GM18511 (cell line): Measurements from ENCODE around the gene RNLS.
"Not testable (repeated sequence)": the region's sequence is repeated elsewhere in the genome, so short reads cannot be mapped to it uniquely, and the experiment has no call there.

Experiments
- ATAC-seq: cut with Tn5 transposase; IDR thresholded peaks from one replicate; pipeline ENCODE4 v1.9.1; 2021; ENCODE audit warnings: mild to moderate bottlenecking, moderate library complexity; ENCODE audit not compliant: unreplicated experiment

RNLS gene

DNA sequence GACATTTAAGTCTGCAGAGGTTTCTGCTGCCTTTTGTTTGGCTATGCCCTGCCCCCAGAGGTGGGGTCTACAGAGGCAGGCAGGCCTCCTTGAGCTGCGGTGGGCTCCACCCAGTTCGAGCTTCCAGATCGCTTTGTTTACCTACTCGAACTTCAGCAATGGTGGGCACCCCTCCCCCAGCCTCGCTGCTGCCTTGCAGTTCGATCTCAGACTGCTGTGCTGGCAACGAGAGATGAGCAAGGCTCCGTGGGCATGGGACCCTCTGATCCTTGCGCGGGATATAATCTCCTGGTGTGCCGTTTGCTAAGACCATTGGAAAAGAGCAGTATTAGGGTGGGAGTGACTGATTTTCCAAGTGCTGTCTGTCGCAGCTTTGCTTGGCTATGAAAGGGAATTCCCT lies 227.4 kb downstream of the RNLS start:
- not testable (repeated sequence) for ATAC-seq

DNA sequence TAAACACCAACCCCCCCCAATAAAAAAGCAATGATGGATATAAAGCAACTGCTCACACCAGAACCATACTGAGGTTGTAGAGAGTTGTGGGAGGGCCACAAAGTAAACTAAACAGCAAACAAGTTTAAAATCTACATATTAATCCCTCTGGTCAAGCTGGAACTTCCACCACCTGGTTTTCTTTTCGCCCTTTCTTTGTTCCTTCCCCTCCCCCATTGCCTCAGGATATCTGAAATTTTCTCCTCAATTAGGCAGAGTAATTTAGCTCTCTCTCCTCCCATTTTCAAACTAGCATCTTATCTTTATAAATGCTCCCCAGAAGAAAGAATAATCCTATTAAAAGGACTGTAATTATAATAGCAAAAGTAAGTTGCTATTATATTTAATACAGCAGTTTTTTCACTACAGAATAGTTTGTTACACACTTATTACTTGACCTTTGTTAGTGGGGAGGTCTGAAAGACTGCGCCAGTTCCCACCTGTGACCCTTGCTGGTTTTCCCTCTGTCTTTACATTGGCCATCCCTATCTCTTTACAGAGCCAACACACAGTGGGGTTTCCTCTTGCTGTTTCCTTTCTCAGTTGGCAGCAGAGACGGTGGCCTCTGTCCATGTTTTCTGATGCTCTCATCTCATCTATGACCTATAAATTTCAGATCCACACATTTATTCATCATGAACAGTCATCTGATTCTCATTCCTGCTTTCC lies 235.4 kb downstream of the RNLS start:
- ATAC-seq: no peak

- ATAC-seq: no peak
Observed at GRCh38 chr10:88347022-88347421, 236.1 kb downstream of the RNLS start.

DNA sequence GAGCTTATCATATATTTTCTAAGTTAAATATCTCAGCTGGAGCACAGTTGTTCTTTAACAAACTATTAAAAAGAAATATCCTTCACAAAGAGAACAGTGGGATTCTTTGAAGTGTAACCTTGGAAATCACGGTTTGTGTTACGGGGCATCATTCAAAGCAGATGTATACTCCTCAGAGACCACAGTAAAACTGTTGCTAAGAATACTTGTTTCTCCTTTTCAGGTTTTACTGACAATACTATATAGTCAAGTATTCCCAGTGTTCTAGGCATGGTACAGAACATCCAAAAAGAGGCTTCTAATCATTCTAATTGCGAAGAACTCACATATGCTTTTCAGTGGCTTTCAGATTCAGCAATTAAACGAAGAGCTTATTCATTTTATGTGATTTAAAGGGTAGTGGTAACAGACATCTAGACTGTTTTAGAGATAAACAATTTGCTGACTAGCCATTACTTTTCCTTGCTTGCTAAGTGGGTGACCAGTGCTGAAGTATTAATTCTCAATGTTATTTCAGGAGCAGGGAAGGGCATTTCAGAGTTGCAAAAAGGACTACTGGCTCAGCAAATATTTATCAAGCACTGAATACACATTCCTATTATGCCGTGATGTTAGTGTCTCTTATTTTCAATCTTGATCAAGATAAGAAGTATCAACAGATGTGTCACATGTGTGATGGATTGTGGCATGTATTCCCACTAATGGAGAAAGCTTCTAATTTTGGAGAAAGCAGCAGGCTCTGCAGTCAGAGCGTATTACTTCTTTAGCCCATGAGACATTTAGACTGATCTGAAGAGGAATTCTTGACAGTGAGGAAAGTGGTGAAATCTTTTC lies 236.8 kb downstream of the RNLS start:
- no peak for ATAC-seq

DNA sequence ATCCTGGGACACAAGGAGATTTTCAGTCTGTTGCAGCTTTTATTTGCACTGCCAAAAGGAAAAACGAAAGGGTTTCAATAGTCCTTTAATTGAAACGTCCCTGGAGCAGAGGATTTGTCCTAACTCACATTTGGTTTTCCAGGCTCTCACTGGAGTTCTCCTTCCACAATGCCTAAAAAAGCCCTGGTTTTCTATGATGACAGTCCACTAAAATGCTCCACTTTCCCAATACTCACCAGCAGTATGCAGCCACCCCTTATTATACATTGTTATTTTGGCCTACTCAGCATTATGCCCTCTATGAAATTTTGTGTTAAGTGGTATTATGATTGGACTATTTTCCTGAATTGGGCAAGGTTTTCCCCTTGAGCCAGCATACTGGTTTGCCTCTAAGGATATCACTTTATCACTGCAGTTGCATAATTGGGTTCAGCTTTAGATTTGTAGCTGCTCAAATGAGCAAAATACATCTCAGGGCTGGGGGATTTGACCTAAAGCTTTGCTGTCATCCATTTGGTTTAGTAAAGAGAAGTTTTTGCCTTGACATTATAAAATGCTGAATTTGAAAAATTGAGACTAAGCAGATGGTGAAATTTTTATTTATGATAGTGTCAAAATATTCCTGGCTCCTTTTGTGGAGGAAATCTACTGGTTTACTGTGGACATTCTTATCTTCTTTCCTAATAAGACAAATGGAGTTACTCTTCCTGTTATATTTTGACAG lies 239.2 kb downstream of the RNLS start:
- no peak for ATAC-seq

GRCh38 chr10:88342733-88343310 lies 240.3 kb downstream of the RNLS start:
- no peak for ATAC-seq

- ATAC-seq: no peak
Observed at GRCh38 chr10:88337134-88337533, 246.0 kb downstream of the RNLS start.

GRCh38 chr10:88336334-88336733 lies 246.8 kb downstream of the RNLS start:
- no peak for ATAC-seq

DNA sequence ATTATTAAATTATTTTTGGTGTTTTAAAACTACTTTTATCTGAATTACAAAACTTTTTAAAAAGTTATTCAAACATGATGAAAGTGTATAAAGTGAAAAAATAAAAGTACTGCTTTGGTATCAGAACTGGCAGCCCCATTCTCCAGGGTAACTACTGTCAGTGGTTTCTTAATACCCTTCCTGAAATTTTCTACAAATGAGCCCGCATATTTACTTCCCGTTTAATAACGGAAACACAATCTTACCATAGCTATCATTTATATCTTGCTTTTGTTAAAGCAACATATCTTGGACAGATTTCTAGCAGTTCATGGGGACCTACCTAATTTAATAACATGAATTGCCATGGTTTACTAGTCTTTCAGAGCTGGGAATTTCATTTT lies 249.9 kb downstream of the RNLS start:
- no peak for ATAC-seq

GRCh38 chr10:88332503-88333247 lies 250.4 kb downstream of the RNLS start:
- ATAC-seq: no peak

DNA sequence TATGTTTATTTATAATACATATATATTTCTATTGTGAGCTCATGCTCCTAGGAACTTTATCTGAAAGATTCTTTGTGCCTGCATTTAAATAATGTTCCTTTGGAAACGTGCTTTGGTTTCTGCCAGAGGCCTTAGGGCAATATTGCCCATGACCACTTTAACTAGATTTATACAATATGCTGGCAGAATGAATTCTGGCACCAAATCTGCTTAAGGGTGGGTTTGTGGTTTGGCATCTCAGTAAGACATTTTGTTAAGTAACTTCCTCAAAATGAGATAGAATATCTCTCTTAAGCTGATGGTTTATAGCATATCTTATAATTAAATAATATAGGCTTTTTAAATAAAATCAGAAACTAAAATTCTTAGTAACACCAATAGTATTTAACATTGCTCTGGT lies 252.9 kb downstream of the RNLS start:
- ATAC-seq: no peak

- ATAC-seq: no peak
Observed at GRCh38 chr10:88322324-88323063, 260.6 kb downstream of the RNLS start.

DNA sequence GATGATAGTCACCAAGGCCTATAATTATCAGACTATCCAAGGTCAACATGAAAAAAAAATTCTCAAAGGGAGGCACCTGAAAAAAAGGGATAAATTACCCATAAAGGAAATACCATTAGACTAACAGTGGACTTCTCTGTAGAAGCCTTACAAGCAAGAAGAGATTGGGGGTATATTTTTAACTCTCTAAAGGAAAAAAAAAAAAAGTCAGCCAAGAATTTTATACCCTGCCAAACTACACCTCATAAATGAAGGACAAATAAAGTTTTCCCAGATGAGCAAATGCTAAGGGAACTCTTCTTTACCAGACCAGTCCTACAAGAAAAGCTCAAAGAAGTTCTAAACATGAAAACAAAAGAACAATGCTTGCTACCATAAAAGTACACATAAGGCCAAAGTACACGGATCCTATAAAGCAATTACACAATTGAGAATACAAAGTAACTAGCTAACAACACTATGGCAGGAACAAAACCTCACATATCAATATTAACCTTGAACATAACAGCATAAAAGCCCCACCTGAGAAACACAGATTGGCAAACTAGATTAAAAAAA lies 263.1 kb downstream of the RNLS start:
- no peak for ATAC-seq

DNA sequence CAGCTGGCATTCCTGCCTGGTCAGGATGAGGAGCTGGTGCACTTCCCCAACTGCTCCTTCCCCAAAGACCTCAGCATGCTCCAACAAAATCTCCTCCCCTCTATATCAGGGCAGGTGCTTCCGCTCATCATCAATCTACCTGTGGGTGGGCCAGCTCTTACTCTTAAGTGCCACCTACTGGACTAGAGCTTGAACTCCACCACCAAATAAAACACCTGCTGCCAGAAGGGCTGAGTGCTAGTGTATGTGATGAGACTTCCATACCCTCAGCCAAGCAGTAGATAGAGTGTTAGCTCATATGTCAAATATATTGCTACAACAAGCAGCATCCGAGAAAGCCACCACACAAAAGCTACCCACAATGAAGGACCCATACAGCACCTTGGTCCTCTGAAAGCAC lies 264.3 kb downstream of the RNLS start:
- no peak for ATAC-seq

- no peak for ATAC-seq
Observed at GRCh38 chr10:88317099-88317498, 266.0 kb downstream of the RNLS start.

DNA sequence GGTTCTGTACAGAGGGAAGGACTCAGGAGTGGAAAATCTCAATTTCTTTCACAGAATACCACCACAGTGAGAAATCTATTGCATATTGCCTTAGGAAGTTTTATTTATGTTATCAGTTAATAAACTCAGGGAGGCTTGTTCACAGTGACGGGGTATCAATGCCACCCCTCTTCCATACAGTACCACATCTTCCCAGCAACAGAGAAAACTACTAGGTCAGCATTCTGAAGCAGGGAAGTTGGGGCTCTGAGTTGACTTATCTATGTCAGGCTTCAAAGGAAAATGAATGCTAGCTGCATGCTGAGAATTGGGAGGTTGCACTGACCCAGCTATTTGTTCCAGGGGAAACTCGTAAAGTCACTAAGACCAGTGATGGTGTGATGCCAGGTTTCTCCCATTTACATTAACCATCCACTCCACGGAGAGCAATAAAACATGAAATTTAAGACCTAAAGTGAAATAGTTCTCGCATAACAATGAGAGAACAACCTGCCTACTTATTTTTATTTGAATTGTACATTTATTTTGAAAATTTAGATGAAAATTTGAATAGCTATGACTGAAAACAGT lies 266.7 kb downstream of the RNLS start:
- no peak for ATAC-seq

DNA sequence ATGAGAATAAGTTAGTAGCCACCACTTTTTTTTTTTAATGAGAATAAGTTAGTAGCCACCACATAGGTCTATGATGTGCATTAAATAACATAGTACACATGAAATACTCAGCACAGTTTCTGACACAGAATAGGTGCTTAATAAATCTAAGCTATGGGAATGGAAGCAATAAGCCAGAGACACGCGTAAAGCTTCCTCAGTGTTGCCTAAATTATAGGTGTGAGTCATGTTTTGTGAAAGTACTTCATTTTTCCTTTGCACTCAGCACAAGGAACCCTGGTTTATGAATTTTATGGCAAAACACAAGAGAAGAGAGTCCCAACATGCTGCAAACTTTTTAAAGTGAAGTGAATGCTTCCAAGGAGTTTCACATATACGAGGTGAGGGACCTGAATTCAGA lies 267.4 kb downstream of the RNLS start:
- no peak for ATAC-seq

GRCh38 chr10:88314362-88314761 lies 268.8 kb downstream of the RNLS start:
- ATAC-seq: no peak

DNA sequence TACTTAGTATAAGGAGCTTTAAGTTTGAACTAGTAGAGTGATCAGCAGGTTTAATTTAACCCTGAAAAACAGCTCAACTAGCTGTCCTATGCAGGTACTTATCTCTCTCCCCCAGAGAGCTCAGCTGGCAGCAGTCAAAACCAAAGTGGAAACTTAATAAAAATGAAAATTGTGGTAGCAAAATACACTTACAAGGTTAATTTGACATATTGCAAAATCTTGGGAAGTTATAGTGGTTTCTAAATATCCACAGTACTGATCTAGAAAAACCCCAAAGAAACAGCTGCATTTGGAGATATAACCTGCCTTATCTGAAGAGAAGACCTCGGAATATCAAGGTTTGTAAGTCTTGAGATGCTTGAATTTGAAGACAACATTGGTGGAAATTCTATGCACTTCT lies 269.2 kb downstream of the RNLS start:
- no peak for ATAC-seq
